ENCODE results near the gene ARPC5.

Gene ARPC5

DNA sequence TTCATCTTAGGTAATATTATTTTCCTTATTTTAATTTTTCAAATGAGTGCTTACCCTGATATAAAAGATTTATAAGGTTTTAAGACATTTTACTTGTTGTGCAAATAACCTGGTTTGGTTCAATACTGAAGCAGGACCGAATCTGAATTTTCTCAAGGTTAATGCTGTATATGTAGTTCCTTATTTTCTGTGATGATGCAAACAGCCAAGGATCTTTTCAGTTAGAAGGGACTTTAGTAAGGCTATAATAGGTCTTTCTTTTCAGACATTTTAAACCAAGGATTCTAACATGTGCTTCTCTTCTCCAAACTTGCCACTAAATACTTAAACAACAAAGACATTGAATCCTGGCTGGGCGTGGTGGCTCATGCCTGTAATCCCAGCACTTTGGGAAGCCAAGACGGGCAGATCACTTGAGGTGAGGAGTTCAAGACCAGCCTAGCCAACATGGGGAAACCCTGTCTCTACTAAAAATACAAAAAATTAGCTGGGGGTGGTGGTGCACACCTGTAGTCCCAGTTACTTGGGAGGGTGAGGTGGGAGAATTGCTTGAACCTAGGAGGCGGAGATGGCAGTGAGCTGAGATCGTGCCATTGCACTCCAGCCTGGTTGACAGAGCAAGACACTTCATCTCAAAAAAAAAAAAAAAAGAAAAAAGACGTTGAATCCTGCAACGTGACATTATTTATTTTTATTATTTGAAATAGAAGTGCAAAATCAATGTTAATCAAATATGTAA is 3.2 kb upstream of the ARPC5 start:
- no peak for TF ChIP-seq CTCF (IDR thresholded peaks at IDR 0.05; ENCODE audit: extremely low read depth, insufficient read depth, missing control alignments)
- in situ Hi-C loops (cut with MboI; ENCODE audit: low pct_unique_long_range_greater_than_20kb, low sequenced_read_pairs, unreplicated experiment): no loop called here
- DNase-seq (ENCODE audit: low spot score): no peak

GRCh38 chr1:183636783-183637182 is 1.2 kb upstream of the ARPC5 start:
- no peak for DNase-seq (ENCODE audit: low spot score)
- TF ChIP-seq CTCF (IDR thresholded peaks at IDR 0.05; ENCODE audit: extremely low read depth, insufficient read depth, missing control alignments): no peak
- in situ Hi-C loops (cut with MboI; ENCODE audit: low pct_unique_long_range_greater_than_20kb, low sequenced_read_pairs, unreplicated experiment): no loop called here

- no peak for DNase-seq (ENCODE audit: low spot score)
- in situ Hi-C loops (cut with MboI; ENCODE audit: low pct_unique_long_range_greater_than_20kb, low sequenced_read_pairs, unreplicated experiment): no loop called here
- TF ChIP-seq CTCF (IDR thresholded peaks at IDR 0.05; ENCODE audit: extremely low read depth, insufficient read depth, missing control alignments): no peak
Observed at GRCh38 chr1:183636334-183636682, 725 bp upstream of the ARPC5 start.

GRCh38 chr1:183635099-183635605 is 431 bp downstream of the ARPC5 start:
- no peak for DNase-seq (ENCODE audit: low spot score)
- in situ Hi-C loops (cut with MboI; ENCODE audit: low pct_unique_long_range_greater_than_20kb, low sequenced_read_pairs, unreplicated experiment): no loop called here
- TF ChIP-seq CTCF (IDR thresholded peaks at IDR 0.05; ENCODE audit: extremely low read depth, insufficient read depth, missing control alignments): no peak

- DNase-seq (ENCODE audit: low spot score): no peak
- TF ChIP-seq CTCF (IDR thresholded peaks at IDR 0.05; ENCODE audit: extremely low read depth, insufficient read depth, missing control alignments): no peak
Observed at GRCh38 chr1:183634429-183635065, 1.0 kb downstream of the ARPC5 start.

DNA sequence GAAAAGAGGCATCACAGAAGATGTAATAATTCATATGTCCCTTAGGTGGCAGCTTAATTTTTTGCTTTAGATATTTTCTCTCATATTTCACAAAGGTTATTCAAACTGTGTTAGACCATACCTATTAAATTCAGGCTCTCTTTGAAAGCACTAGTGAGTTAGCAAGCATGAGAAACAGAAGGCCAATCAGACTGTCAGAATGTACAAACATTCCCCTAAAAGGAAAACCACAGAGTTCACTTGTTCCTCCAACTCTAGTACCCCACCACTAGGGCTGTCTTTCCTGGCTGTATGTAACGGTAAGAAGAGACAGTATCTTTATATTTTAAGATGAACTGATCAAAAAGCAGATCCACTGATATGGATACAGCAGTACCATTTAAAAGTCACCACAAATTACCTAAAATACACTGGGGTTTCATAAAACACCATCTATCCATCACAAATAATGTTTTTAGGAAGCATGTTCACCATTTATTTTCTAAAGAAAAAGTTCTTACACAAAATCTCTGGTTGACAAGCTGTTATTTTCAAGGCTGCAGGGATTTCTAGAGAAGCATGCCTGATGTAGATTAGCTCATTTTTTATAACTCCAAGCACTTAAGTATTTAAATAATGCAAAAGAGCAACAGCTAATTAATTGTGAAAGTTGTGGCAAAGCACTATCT is 1.8 kb downstream of the ARPC5 start:
- DNase-seq (ENCODE audit: low spot score): peak; percentile 40
- in situ Hi-C loops (cut with MboI; ENCODE audit: low pct_unique_long_range_greater_than_20kb, low sequenced_read_pairs, unreplicated experiment): no loop called here

More at GRCh38 chr1:183634429-183635065, 1.0 kb downstream of the ARPC5 start:
- in situ Hi-C loops (cut with MboI; ENCODE audit: low pct_unique_long_range_greater_than_20kb, low sequenced_read_pairs, unreplicated experiment): no loop called here

More for the DNA sequence above, 1.8 kb downstream of the ARPC5 start:
- peak; percentile 5 for TF ChIP-seq CTCF (IDR thresholded peaks at IDR 0.05; ENCODE audit: extremely low read depth, insufficient read depth, missing control alignments)

Data from GM13977 (cell line).